ENCODE results near the gene MRPL2. TPM values are rescaled to one million over a fixed set of nuclear protein-coding genes. Genes with fewer than 3 reads are reported as not detected.
"Not testable (repeated sequence)": the region's sequence is repeated elsewhere in the genome, so short reads cannot be mapped to it uniquely, and the experiment has no call there.

MRPL2 gene
- total RNA-seq, 1 experiment from 2014 or later, result 53.7 TPM

GRCh38 chr6:43082806-43083655 is 23.8 kb upstream of the MRPL2 start:
- no peak for DNase-seq (ENCODE audit: low spot score)

GRCh38 chr6:43081922-43082321 is 22.7 kb upstream of the MRPL2 start:
- not testable (repeated sequence) for DNase-seq (ENCODE audit: low spot score)

GRCh38 chr6:43081043-43081442 is 21.8 kb upstream of the MRPL2 start:
- no peak for DNase-seq (ENCODE audit: low spot score)

GRCh38 chr6:43078691-43079090 is 19.5 kb upstream of the MRPL2 start:
- no peak for DNase-seq (ENCODE audit: low spot score)

GRCh38 chr6:43077981-43078511 is 18.8 kb upstream of the MRPL2 start:
- no peak for DNase-seq (ENCODE audit: low spot score)

GRCh38 chr6:43077333-43077809 is 18.1 kb upstream of the MRPL2 start:
- DNase-seq (ENCODE audit: low spot score), result no peak

- peak; percentile 52 for DNase-seq (ENCODE audit: low spot score)
These were observed 17.5 kb upstream of the MRPL2 start for GRCh38 chr6:43076464-43077332.

GRCh38 chr6:43075670-43076463 is 16.6 kb upstream of the MRPL2 start, which contains the start of gene PTK7:
Gene PTK7 (plus strand): TSS chr6:43076314. CDS start chr6:43076489, 175 bp downstream.
- DNase-seq (ENCODE audit: low spot score), result peak; percentile 47

- no peak for DNase-seq (ENCODE audit: low spot score)
These were observed 15.8 kb upstream of the MRPL2 start for GRCh38 chr6:43074847-43075669.

GRCh38 chr6:43070028-43070632 is 10.9 kb upstream of the MRPL2 start:
- DNase-seq (ENCODE audit: low spot score), result peak; percentile 63

GRCh38 chr6:43062818-43063217 is 3.6 kb upstream of the MRPL2 start:
- no peak for DNase-seq (ENCODE audit: low spot score)

- DNase-seq (ENCODE audit: low spot score), result no peak
These were observed 2.6 kb upstream of the MRPL2 start for GRCh38 chr6:43061861-43062260.

GRCh38 chr6:43060755-43061633 is 1.8 kb upstream of the MRPL2 start:
- no peak for DNase-seq (ENCODE audit: low spot score)

- no peak for DNase-seq (ENCODE audit: low spot score)
These were observed 960 bp upstream of the MRPL2 start for GRCh38 chr6:43060034-43060754.

- no peak for DNase-seq (ENCODE audit: low spot score)
These were observed 703 bp downstream of the MRPL2 start for GRCh38 chr6:43058531-43058930.

- no peak for DNase-seq (ENCODE audit: low spot score)
These were observed 3.3 kb downstream of the MRPL2 start for GRCh38 chr6:43055966-43056365.

- no peak for DNase-seq (ENCODE audit: low spot score)
These were observed 4.9 kb downstream of the MRPL2 start for GRCh38 chr6:43054206-43054943.
